Measurements from ENCODE around the gene MTHFD1L.
A peak's percentile ranks its signal among the peaks of the same experiment; 100 is the strongest.

The MTHFD1L gene

DNA sequence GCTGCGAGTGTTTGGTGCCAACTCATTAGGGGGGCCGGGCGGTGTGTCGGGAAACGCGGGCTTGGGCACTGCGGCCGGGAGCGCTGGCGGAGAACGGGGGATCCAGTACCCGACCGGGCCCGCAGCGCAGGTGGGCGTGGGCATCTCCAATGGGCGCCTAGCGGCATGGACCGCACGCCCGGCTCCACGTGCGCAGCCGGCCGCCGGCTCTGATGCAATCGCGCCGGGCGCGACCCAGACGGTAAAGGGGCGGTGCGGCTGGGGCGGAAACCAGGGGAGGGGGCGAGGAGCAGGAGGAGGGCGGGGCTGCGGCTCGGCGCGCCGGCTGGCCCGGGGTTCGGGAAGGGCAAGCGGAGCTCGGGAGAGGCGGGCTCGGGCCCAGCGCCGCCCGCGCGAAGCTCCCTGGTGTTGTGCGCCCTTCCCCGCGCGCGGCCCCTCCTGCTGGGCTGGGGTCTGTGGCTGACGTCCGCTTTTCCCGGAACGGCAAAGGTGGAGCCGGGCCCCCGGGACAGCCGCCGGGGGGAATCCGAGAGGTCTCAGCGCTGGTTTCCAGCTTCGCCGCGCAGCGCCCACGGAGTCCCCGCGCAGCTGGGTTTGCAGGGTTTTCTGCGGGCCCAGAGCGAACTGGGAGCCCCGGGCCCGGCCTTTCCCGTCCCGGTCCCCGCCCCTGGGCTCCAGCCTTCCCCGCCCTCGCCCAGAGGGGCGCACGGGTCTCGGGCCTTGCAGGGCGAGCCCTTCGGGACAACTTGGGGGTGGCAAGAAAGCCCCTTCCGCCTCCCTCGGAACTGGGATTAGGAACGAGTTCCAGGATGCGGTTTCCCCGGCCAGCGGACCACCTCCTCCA, 867 bp downstream of the MTHFD1L start:
- DNase-seq, result peak; percentile 11

- DNase-seq, result no peak
Observed at GRCh38 chr6:150866991-150867501, 1.5 kb downstream of the MTHFD1L start.

DNA sequence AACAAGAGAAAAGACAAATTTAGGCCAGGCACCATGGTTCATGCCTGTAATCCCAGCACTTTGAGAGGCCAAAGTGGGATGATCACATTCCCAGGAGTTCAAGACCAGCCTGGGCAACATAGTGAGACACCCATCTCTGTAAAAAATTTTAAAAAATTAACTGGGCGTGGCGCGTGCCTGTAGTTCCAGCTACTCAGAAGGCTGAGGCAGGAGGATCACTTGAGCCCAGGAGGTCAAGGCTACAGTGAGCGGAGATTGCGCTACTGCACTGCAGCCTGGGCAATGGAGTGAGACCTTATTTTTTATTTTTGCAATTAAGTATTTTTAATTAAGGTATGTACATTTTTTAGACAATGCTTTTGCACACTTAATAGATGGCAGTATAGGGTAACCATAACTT, 3.3 kb downstream of the MTHFD1L start:
- DNase-seq, result no peak

GRCh38 chr6:150874179-150874578, 8.7 kb downstream of the MTHFD1L start:
- DNase-seq, result peak; percentile 80

DNA sequence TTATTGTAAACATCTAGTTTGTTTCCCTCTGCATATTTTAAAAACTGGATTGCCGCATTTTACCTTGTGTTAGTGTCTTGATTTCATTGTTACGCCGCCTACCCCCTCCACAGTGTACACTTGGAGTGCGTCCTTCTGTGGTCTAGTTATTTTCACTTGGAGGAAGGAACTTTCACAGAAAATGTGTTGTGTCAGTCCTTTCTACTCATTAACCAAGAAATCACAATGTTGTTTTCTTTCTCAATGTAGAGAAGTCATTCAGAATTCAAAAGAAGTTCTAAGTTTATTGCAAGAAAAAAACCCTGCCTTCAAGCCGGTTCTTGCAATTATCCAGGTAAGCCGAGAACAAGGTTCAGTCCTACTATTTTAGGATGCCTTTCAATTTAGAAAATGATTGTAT, 10.3 kb downstream of the MTHFD1L start:
- no peak for DNase-seq

- no peak for DNase-seq
Observed at GRCh38 chr6:150876598-150876997, 11.1 kb downstream of the MTHFD1L start.

DNA sequence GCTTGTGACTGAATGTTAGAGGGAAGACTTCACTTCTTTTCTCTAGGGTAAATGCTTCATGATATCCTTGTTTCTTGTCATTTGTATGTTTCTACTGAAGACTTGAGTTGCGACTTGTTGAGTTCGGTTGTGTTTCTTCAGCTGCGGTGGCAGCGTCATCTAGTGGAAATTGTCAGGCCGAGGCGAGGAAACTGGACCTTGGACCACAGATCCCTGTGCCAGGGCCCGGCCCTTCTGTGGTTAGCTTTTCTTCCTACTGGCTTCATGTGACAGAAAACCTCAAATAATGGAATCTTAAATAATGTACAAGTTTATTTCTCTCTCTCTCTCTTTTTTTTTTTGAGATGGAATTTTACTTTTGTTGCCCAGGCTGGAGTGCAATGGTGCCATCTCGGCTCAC, 12.4 kb downstream of the MTHFD1L start:
- no peak for DNase-seq

DNA sequence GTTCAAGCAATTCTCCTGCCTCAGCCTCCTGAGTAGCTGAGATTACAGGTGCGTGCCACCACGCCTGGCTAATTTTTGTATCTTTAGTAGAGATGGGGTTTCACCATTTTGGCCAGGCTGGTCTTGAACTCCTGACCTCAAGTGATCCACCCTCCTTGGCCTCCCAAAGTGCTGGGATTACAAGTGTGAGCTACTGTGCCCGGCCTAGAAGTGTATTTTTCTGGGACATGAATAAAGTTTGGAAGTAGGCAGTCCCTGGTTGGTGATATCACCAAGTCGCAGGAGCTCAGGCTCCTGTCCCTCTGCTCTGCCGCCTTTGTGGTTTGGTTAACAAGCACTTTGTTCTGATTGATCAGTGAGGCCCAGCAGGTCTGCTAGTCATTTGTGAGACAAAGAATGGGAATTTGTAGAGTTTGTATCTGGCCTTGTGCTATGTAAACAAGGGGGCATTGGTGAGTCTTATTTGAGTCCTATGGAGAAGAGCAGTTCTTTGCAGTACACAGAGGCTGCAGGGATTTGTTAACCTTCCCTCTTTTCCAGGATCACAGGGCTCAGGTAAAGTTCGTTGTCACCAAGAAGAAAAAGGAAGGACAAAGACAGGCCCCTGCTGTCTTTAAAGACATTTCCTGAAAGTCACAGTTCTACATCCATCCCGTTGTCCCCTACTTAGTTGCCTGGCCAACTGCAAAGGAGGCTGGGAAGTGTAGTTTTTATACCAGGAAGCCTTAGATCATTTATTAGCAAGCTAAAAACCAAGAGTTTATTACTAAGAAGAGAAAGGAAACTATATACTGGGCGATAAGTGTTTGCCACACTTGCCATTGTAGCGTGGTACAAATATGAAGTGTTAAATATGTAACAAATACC, 13.1 kb downstream of the MTHFD1L start:
- no peak for DNase-seq

DNA sequence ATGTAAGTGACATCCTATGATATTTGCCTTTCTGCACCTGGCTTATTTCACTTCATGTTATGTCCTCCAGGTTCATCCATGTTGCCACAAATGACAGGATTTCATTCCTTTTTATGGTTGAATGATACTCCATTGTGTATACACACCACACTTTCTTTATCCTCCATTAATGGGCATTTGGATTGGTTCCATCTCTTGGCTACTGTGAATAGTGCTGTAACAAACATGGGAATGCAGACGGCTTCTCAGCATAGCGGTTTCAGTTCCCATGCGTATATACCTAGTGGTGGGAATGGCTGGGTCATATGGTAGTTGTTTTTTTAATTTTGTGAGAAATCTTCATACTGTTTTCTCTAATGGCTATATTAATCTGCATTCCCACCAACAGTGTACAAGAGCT, 14.8 kb downstream of the MTHFD1L start:
- DNase-seq, result no peak

GRCh38 chr6:150881911-150882481, 16.5 kb downstream of the MTHFD1L start:
- no peak for DNase-seq

DNA sequence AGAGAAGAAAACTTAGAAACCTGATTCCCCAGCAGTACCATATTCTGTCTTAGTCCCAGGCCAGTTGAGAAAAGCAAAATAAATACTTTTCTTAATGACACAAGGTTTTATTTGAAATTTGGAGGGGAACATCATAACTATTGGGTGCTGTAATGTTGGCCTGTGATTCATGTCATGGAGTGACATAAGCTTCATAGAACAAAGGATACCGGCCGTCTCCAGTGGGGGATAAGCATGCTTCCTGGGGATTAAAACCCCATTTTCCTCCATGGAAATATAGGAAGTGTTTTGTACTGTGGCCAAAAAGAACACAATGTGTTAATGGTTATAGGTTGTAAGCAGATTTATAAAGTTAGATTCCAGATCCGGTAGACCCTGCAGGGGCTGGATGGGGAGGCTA, 18.0 kb downstream of the MTHFD1L start:
- no peak for DNase-seq

- no peak for DNase-seq
Observed at GRCh38 chr6:150886155-150886554, 20.7 kb downstream of the MTHFD1L start.

DNA sequence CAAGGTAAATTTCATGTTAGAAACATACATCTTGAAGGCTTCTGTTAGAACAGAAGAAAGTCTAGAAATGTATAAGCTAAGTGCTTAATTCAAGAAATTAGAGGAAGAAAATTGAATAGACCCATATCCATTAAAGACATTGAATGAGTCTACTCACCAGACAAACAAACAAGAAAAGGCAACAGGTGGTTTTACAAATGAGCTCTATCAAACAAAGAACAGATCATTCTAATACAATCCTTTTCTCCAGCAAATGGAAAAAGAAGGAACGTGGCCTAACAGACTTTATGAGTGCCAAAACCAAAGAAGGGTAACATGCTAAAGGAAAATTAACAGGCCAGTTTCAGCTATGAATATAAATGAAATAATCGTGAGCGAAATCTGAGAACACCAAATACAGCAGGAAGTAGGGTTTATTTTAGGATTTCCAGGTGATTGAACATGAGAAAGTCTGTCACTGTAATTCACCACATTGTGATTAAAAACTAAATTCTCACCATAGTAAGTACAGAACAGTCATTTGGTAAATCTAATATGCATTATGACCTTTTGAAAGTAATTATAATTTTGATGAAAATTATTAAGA, 22.6 kb downstream of the MTHFD1L start:
- no peak for DNase-seq

DNA sequence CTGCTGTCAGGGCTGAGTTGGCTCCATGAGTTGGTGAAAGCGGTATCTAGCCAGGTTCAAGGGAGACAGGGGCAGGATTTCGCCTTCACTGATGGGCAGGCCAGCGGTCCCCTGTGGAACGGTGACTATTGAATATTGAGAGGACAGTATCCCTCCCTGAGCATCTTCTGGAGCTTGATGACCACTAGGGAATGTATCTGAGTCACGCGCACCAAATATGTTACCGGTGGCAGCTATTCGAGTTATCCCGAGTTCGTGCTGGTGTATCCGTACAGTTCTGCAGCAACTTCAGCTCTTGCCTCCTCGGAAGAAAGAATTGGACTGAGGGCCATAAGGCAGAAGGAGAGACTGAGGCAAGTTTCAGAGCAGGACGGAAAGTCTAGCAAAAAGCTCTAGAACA, 24.8 kb downstream of the MTHFD1L start:
- DNase-seq, result no peak

DNA sequence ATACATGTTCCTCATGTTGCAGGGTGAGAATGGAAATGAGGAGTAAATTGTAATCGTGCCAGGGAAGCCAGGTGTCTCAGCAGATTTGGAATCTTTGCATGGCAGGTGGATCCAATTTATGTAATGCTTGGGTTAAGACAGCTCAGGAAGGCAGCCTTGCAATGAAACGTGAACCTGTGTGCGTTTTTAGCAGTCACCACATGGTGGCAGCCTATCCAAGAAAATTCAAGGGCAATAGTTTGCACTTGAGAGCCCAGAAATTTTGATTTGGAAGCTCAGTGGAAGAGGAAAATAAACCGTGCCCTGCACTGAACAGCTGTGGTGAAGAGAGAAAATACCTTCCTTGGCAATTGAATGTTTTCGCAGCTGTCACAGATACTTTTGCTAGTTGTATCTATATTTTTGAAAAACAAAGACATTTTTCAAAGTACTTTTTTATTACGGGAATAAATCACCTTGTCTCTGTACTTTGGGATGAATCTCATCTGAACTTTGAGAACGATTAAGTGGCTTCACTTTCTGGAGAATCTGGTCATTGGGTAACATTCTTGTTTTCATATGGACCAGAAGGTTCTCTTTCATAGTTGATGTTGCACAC, 26.5 kb downstream of the MTHFD1L start:
- no peak for DNase-seq

DNA sequence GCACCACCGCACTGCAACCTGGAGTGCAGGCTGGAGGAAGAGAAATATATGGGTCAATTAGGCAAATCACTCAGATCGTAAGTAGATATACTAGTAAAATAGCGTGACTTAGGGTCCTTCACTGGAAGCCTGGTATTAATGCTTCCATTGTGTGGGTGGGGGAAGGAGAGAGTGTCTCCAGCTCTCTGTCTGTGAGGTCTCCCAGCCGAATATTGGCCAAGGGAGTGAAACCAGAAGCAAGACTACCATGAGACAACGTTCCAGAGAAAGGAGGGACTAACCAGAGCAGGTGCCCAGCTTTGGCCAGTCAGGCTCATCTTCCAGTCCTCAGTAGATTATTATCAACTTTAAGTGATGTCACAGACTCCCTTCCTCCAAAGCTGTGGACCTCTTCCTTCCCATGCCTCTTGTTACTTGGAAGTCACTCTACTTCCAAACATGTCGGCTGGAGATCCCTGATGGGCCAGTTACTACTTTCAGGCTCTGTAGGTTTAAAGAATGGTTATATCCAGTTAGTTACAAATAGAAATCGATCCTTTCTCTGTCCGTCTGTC, 28.8 kb downstream of the MTHFD1L start:
- no peak for DNase-seq

GRCh38 chr6:150894935-150895552, 29.5 kb downstream of the MTHFD1L start:
- peak; percentile 63 for DNase-seq

DNA sequence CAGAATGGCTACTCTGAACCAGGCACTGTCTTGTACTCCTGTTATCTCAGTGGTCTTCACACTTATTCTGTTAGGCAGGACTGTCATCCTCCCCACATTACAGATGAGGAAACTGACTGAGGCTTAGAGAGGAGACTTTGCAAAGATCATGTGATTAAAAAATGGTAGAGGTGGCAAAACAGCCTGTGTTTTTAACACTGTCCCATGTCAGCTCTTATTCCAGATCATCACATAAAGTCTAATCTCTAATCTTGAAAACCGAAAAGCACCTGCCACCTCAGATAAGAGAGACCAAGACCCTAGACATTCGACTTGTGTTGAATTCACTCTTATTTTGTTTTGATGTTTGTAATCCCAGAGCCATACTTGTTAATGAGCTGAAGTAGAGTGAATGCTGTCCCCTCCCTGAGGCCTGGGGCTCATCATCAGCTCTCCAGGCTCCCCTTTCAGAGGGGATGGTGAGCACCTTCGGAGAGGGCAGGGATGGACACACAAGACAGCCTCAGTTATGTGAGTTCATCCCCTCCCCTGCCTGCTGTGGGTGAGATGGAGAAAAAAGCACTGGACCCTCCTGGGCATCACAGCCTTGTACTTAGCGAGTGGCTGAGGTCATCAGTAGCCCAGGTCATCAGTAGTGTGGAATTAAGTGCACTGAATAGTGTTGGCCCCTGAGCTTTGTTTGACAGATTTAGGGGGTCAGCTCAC, 30.6 kb downstream of the MTHFD1L start:
- DNase-seq, result no peak

DNA sequence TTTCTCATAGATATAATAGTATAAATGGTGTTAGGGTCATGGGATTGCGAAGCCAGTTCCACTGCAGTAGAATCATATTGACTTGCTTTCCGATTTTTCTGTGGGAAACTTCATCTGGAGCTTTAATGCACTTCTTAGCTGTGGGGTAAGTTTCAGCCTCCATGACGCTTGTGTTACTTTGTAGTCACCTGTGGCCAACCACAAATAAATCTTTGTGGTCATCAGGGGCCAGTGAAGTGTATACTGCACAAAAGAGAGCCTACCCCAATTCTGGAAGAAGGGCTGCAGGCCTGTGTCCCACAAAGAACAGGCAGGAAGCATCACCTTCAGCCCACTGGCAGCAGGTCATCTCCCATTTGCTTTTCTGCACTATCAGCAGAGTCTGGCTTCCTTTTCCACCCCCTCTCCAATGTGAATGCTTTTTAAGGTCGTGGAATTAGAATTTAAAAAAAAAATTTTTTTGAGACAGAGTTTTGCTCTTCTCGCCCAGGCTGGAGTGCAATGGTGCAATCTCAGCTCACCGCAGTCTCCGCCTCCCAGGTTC, 32.0 kb downstream of the MTHFD1L start:
- DNase-seq, result no peak

DNA sequence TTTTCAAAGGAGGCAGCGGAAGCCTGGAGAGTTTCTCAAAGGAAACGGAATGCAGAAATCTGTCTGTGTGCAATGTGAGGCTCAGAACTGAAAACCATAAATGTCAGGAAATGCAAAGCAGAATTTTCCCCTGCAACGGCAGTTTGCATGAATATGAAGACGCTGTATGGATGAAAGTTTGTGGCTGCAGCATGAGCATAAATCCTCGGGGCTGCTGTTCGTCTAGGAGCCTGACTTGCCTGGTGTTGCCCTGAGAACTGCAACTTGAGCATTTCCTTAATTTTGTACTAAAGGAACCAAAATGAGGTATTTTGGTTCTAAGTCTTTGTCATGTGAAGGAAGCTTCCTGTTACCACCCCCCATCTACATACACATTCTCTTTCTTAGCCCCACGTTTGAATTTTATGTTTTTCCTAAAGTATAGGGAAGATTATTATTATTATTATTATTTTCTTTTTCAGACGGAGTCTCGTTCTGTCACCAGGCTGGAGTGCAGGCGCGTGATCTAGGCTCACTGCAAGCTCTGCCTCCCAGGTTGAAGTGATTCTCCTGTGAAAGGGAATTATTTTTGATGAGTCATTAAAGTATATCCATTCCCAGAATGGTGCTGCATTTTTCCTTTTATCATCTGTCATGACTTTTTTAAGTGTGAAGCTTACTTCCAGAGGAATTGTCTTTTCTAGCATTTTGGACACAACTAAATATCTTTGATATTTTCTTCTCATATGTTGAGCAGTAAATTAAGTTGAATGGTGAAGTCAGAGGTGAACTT, 33.1 kb downstream of the MTHFD1L start:
- DNase-seq, result no peak

Measured in NCI-H524 treated with DMSO at 0.1 percent for 48 hours (cell line).